ENCODE measurements around the gene DROSHA.
"Not testable (repeated sequence)": the region's sequence is repeated elsewhere in the genome, so short reads cannot be mapped to it uniquely, and the experiment has no call there.

DROSHA gene

GRCh38 chr5:31415009-31415923 lies 116.6 kb downstream of the DROSHA start:
- DNase-seq, result peak; percentile 23

- no peak for DNase-seq
These were observed 118.7 kb downstream of the DROSHA start for GRCh38 chr5:31413030-31413812.

GRCh38 chr5:31412324-31412723 lies 119.6 kb downstream of the DROSHA start:
- peak; percentile 84 for DNase-seq

- DNase-seq, result no peak
These were observed 121.8 kb downstream of the DROSHA start for GRCh38 chr5:31410089-31410488.

- peak; percentile 83 for DNase-seq
These were observed 123.1 kb downstream of the DROSHA start for GRCh38 chr5:31408814-31409213.

GRCh38 chr5:31407921-31408693 lies 123.8 kb downstream of the DROSHA start:
- DNase-seq, result peak; percentile 46

GRCh38 chr5:31404325-31404724 lies 127.6 kb downstream of the DROSHA start:
- no peak for DNase-seq

- no peak for DNase-seq
These were observed 130.2 kb downstream of the DROSHA start for GRCh38 chr5:31401691-31402090.

- DNase-seq, result no peak
These were observed 133.9 kb downstream of the DROSHA start for GRCh38 chr5:31397926-31398557.

- no peak for DNase-seq
These were observed 135.1 kb downstream of the DROSHA start for GRCh38 chr5:31396611-31397295.

- not testable (repeated sequence) for DNase-seq
These were observed 136.3 kb downstream of the DROSHA start for GRCh38 chr5:31395450-31396045.

GRCh38 chr5:31393126-31393525 lies 138.8 kb downstream of the DROSHA start:
- no peak for DNase-seq

GRCh38 chr5:31392061-31392460 lies 139.8 kb downstream of the DROSHA start:
- no peak for DNase-seq

GRCh38 chr5:31390256-31390655 lies 141.6 kb downstream of the DROSHA start:
- no peak for DNase-seq

- no peak for DNase-seq
These were observed 145.9 kb downstream of the DROSHA start for GRCh38 chr5:31385774-31386537.

- DNase-seq, result no peak
These were observed 148.2 kb downstream of the DROSHA start for GRCh38 chr5:31383734-31384133.

- DNase-seq, result peak; percentile 32
These were observed 149.6 kb downstream of the DROSHA start for GRCh38 chr5:31382051-31382878.

GRCh38 chr5:31381299-31381698 lies 150.6 kb downstream of the DROSHA start:
- DNase-seq, result no peak

GRCh38 chr5:31380049-31380448 lies 151.8 kb downstream of the DROSHA start:
- no peak for DNase-seq

Measured in fibroblast of skin of abdomen (primary cell).